Liver (tissue), 9 donors: ENCODE measurements around the gene SLC38A3. TPM values are rescaled to one million over a fixed set of nuclear protein-coding genes. Genes with fewer than 3 reads are reported as not detected.
A peak's percentile ranks its signal among the peaks of the same experiment; 100 is the strongest.

Experiments used
- DNase-seq: peaks from one replicate; pipeline ENCODE4 v3.0.0-alpha.2; 2017; ENCODE audit warnings: low spot score
- H3K27ac ChIP-seq, 2 donors: one replicate each; pipeline ENCODE4 v1.7.0; 2013; ENCODE audit warnings: inconsistent platforms in 2 of 2, low read length in 2 of 2, control low read depth in 1 of 2, low read depth in 1 of 2, mild to moderate bottlenecking in 1 of 2
- H3K27me3 ChIP-seq, 4 donors: one replicate each; pipeline versions ENCODE4 v1.6.1 to v1.7.0; 2013; ENCODE audit warnings: low read length in 3 of 4, inconsistent platforms in 1 of 4, mild to moderate bottlenecking in 1 of 4, moderate library complexity in 1 of 4; ENCODE audit not compliant: control insufficient read depth in 4 of 4, insufficient read depth in 4 of 4
- H3K36me3 ChIP-seq, 4 donors: one replicate each; pipeline versions ENCODE4 v1.6.1 to v1.7.0; 2013; ENCODE audit warnings: low read length in 3 of 4, mild to moderate bottlenecking in 3 of 4, low read depth in 1 of 4, moderate library complexity in 1 of 4; ENCODE audit not compliant: control insufficient read depth in 4 of 4, insufficient read depth in 3 of 4
- H3K4me1 ChIP-seq, 4 donors: one replicate each; pipeline versions ENCODE4 v1.6.1 to v1.7.0; 2013; ENCODE audit warnings: low read length in 3 of 4, mild to moderate bottlenecking in 3 of 4, moderate library complexity in 1 of 4; ENCODE audit not compliant: control insufficient read depth in 4 of 4, insufficient read depth in 4 of 4
- H3K4me3 ChIP-seq, 3 donors: one replicate each; pipeline versions ENCODE4 v1.6.1 to v1.7.0; 2013; ENCODE audit warnings: low read length in 3 of 3, control low read depth in 1 of 3, low read depth in 1 of 3, mild to moderate bottlenecking in 1 of 3
- H3K9ac ChIP-seq, 2 donors: one replicate each; pipeline ENCODE4 v1.7.0; 2013; ENCODE audit warnings: low read length in 2 of 2, mild to moderate bottlenecking in 2 of 2, moderate library complexity in 2 of 2, control low read depth in 1 of 2, low read depth in 1 of 2
- H3K9me3 ChIP-seq, 4 donors: one replicate each; pipeline versions ENCODE4 v1.6.1 to v1.7.0; 2013; ENCODE audit warnings: low read length in 3 of 4; ENCODE audit not compliant: control insufficient read depth in 4 of 4
- ATF3 ChIP-seq: IDR thresholded peaks from 2 replicates; pipeline ENCODE4 v1.6.1; 2016; ENCODE audit warnings: antibody characterized with exemption
- CTCF ChIP-seq: fragments of 150-350 bp; IDR thresholded peaks from 2 replicates; pipeline ENCODE4 v1.5.1; 2017; ENCODE audit warnings: improper control_type of control experiment, low read depth, low read length; ENCODE audit not compliant: missing input control
- EGR1 ChIP-seq, 2 donors: IDR thresholded peaks; 2 replicates each; pipeline ENCODE4 v1.6.1; 2016 to 2018; ENCODE audit warnings: antibody characterized with exemption in 2 of 2, low read depth in 2 of 2
- FOXA2 ChIP-seq: IDR thresholded peaks from 2 replicates; pipeline ENCODE4 v1.6.1; 2016; ENCODE audit warnings: antibody characterized with exemption
- HNF4A ChIP-seq, 2 donors: conservative IDR thresholded peaks; 2 replicates each; pipeline ENCODE4 v1.6.1; 2016; ENCODE audit warnings: antibody characterized with exemption in 2 of 2, mild to moderate bottlenecking in 2 of 2
- HNF4G ChIP-seq: IDR thresholded peaks from 2 replicates; pipeline ENCODE4 v1.6.1; 2016; ENCODE audit warnings: antibody characterized with exemption
- MAX ChIP-seq: IDR thresholded peaks from 2 replicates; pipeline ENCODE4 v1.6.1; 2016; ENCODE audit warnings: antibody characterized with exemption
- RAD21 ChIP-seq, 2 donors: IDR thresholded peaks; 2 replicates each; pipeline ENCODE4 v1.6.1; 2016; ENCODE audit warnings: antibody characterized with exemption in 2 of 2, mild to moderate bottlenecking in 2 of 2
- YY1 ChIP-seq: IDR thresholded peaks from 2 replicates; pipeline ENCODE4 v1.6.1; 2016; ENCODE audit warnings: antibody characterized with exemption, mild to moderate bottlenecking
- ZBTB33 ChIP-seq: IDR thresholded peaks from 2 replicates; pipeline ENCODE4 v1.6.1; 2016; ENCODE audit warnings: antibody characterized with exemption
- WGBS: extraction: QIAGEN DNeasy Blood & Tissue Kit; methylation state at CpG from one replicate; pipeline ENCODE4 v1.1.7; 2013; 5-methylcytosine and 5-hydroxymethylcytosine counted together
- polyA plus RNA-seq, 2 donors: library from polyadenylated mRNA; stranded (reverse) in 1 of 2; unstranded in 1 of 2; fragments of 200-250 nt in 1 of 2; fragments of >200 nt in 1 of 2; fragmentation: Nextera tagmentation in 1 of 2; extraction: Ambion mirVana in 1 of 2; gene quantifications; one replicate each; pipeline versions ENCODE4 v1.2.1 to v1.2.3, GENCODE V29; 2013 to 2015
- total RNA-seq, 2 donors: library from RNA; depleted of rRNA; stranded (reverse); fragments of >200 nt; gene quantifications; one replicate each; pipeline ENCODE4 v1.2.3, GENCODE V29; 2014
- donor health status: healthy.
- donor health status: healthy.
- donor health status: healthy.
- donor health status: healthy.
- donor health status: healthy.

SLC38A3 gene
- total and polyA plus RNA-seq, 4 donors: 98.1 to 180 (median 140) TPM

GRCh38 chr3:50239649-50240048, 34.6 kb downstream of the SLC38A3 start:
- Histone ChIP-seq H3K9me3 (no peaks in the 10 kb centered on the region), H3K9ac (peak overlapping the region in 1 of 2 donors; percentile 42), H3K27ac (peak overlapping the region; percentile 22 to 91), H3K4me1 (peaks cover 18 to 76% (median 57%) of the 10 kb centered on the region in 4 donors), H3K4me3 (no peak overlapping the region), H3K36me3 (no peaks in the 10 kb centered on the region), H3K27me3 (no peaks in the 10 kb centered on the region)
- no peak for TF ChIP-seq EGR1 (IDR thresholded peaks at IDR 0.05; ENCODE audit: low read depth in 2 of 2)
- no peak for DNase-seq
- 79% methylated on average over 4 of the region's 4 CpGs for WGBS

GRCh38 chr3:50241163-50241562, 36.1 kb downstream of the SLC38A3 start:
- Histone ChIP-seq H3K27ac (peak overlapping the region; percentile 83 to 87), H3K9me3 (no peaks in the 10 kb centered on the region), H3K27me3 (no peaks in the 10 kb centered on the region), H3K4me1 (peaks cover 19 to 89% (median 67%) of the 10 kb centered on the region in 4 donors), H3K4me3 (no peak overlapping the region), H3K36me3 (no peaks in the 10 kb centered on the region), H3K9ac (no peak overlapping the region)
- 80% methylated on average over 4 of the region's 4 CpGs for WGBS
- TF ChIP-seq MAX: no peak
- TF ChIP-seq ATF3: no peak
- no peak for TF ChIP-seq CTCF
- no peak for TF ChIP-seq EGR1 (IDR thresholded peaks at IDR 0.05; ENCODE audit: low read depth in 2 of 2)
- TF ChIP-seq HNF4G: no peak
- DNase-seq: no peak

- Histone ChIP-seq H3K9me3 (no peaks in the 10 kb centered on the region), H3K36me3 (no peaks in the 10 kb centered on the region), H3K4me1 (peaks cover 19 to 91% (median 72%) of the 10 kb centered on the region in 4 donors), H3K4me3 (no peak overlapping the region), H3K9ac (no peak overlapping the region), H3K27ac (peak overlapping the region; percentile 83 to 87), H3K27me3 (no peaks in the 10 kb centered on the region)
- no peak for TF ChIP-seq YY1
- 70% methylated on average over 7 of the region's 7 CpGs for WGBS
- no peak for DNase-seq
Measured at GRCh38 chr3:50241713-50242380, 36.8 kb downstream of the SLC38A3 start.

GRCh38 chr3:50242381-50242770, 37.3 kb downstream of the SLC38A3 start:
- TF ChIP-seq RAD21 (IDR thresholded peaks at IDR 0.05) (no peak), FOXA2 (no peak), ZBTB33 (no peak), MAX (no peak), HNF4A (conservative IDR thresholded peaks at IDR 0.05) (no peak)
- Histone ChIP-seq H3K4me1 (peaks cover 18 to 91% (median 72%) of the 10 kb centered on the region in 4 donors), H3K27me3 (no peaks in the 10 kb centered on the region), H3K4me3 (no peak overlapping the region), H3K27ac (peak overlapping the region; percentile 83 to 87), H3K9ac (no peak overlapping the region), H3K9me3 (no peaks in the 10 kb centered on the region), H3K36me3 (no peaks in the 10 kb centered on the region)
- 61% methylated on average over 3 of the region's 3 CpGs for WGBS
- no peak for DNase-seq
